AG09319 (cell line): ENCODE data around the gene SH3GL1.

ENCODE experiments used
- DNase-seq: peaks from one replicate; pipeline ENCODE4 v3.0.0-alpha.2; 2010; ENCODE audit warnings: low read depth; ENCODE audit errors: extremely low read depth
- TF ChIP-seq, protein P1 (sequence below): IDR thresholded peaks from 2 replicates; pipeline ENCODE4 v1.5.1; 2011; ENCODE audit warnings: low read depth, mild to moderate bottlenecking, inconsistent platforms, low read length, moderate library complexity

The SH3GL1 gene

GRCh38 chr19:4391701-4392483, 8.5 kb downstream of the SH3GL1 start:
- DNase-seq: no peak
- TF ChIP-seq, protein P1, sequence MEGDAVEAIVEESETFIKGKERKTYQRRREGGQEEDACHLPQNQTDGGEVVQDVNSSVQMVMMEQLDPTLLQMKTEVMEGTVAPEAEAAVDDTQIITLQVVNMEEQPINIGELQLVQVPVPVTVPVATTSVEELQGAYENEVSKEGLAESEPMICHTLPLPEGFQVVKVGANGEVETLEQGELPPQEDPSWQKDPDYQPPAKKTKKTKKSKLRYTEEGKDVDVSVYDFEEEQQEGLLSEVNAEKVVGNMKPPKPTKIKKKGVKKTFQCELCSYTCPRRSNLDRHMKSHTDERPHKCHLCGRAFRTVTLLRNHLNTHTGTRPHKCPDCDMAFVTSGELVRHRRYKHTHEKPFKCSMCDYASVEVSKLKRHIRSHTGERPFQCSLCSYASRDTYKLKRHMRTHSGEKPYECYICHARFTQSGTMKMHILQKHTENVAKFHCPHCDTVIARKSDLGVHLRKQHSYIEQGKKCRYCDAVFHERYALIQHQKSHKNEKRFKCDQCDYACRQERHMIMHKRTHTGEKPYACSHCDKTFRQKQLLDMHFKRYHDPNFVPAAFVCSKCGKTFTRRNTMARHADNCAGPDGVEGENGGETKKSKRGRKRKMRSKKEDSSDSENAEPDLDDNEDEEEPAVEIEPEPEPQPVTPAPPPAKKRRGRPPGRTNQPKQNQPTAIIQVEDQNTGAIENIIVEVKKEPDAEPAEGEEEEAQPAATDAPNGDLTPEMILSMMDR: no peak

DNA sequence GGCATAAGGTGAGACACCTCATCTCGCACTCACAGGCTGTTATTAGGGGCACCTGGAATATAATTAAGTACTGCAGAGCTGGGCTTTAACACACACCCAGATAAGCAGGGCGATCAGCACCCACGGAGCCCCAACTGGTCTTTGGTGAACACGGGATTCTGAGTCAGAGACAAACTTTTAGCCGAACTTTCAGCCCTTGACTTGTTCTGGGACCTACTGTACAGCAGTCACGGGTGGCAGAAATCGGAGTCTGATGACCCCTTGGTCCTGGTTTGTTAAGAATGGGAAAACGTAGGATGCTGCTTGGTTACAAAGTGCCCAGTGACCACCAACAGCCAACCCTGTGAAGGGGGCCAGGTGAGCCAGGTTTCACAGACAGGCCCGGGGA, 9.0 kb downstream of the SH3GL1 start:
- TF ChIP-seq, protein P1: no peak
- no peak for DNase-seq

GRCh38 chr19:4390567-4391305, 9.6 kb downstream of the SH3GL1 start:
- TF ChIP-seq, protein P1: no peak
- DNase-seq: no peak

- DNase-seq: no peak
- TF ChIP-seq, protein P1: no peak
These were observed 10.3 kb downstream of the SH3GL1 start for GRCh38 chr19:4390017-4390566.

DNA sequence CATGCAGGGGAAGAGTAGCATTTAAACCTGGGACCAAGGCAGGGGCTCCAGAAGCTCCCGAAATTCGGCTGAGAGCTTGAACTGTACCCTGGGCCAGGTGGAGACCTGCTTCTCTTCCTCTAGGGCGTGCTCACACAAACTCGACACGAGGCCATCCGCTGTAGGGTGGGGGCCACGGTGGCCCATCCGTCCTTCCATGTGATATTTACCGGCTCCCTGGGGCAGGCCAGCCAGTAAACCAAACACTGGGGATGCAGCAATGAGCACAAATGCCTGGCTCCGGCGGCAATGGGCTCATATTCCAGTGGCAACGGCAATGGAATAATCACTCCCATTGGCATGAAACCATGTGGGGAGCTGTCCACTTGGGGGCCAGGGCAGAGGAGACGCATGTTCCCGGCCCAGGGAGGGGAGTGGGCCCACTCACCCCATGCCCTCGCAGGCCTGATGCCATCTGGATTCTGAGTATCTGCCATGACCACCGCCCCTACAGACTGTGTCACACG, 10.8 kb downstream of the SH3GL1 start:
- TF ChIP-seq, protein P1: no peak
- DNase-seq: no peak

DNA sequence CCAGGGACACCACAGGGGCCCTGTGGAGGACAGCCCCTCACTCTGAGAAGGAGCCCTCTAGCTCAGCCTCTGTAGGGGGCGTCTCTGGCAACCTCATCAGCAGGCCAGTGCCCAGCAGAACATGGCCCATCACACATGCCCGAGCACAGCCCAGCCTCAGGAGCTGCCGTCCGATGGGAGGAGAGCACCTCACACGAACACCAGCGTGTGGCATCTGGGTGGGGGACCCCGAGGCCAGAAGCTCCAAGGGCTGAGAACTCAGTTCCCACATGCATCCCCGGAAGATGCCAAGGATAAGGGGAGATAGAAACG, 11.3 kb downstream of the SH3GL1 start:
- no peak for DNase-seq
- TF ChIP-seq, protein P1: no peak
